ENCODE measurements around the gene DOCK8. TPM values are rescaled to one million over a fixed set of nuclear protein-coding genes. Genes with fewer than 3 reads are reported as not detected.

Gene DOCK8
- total and polyA plus RNA-seq, 10 of the 15 experiments (the other 5 are each of a cell fraction or from before 2014, with no cell fraction given), result 35.4 to 100 (median 44.7) TPM

GRCh38 chr9:373759-374206 lies 159.1 kb downstream of the DOCK8 start:
- ChIA-PET SMC1A (ENCODE audit: uncharacterized antibody, unreplicated experiment) (interaction anchor here (1.4 kb wide), 1 partner anchor 15 kb away, joined by 3 read pairs; no protein-coding TSS in a partner anchor), POLR2A (no interaction called here), RAD21 (ENCODE audit: unreplicated experiment) (no interaction called here), CTCF (interaction anchor here (0.6 kb wide), 1 partner anchor 62 kb away, joined by 3 read pairs; no protein-coding TSS in a partner anchor)
- Histone ChIP-seq H4K20me1 (ENCODE audit: control insufficient read depth, insufficient read depth) (no peaks in the 10 kb centered on the region), H3K27ac (ENCODE audit: control insufficient read depth, insufficient read depth) (no peak overlapping the region), H3K4me2 (ENCODE audit: control insufficient read depth, insufficient read depth) (no peak overlapping the region), H3K4me3 (no peak overlapping the region), H3K9me3 (replicated peaks; ENCODE audit: control insufficient read depth, insufficient read depth, low read length) (no peaks in the 10 kb centered on the region), H3K79me2 (ENCODE audit: control insufficient read depth, insufficient read depth, low read length) (no peaks in the 10 kb centered on the region), H2AFZ (ENCODE audit: control insufficient read depth, low read depth, low read length) (no peak overlapping the region), H3K9ac (ENCODE audit: control insufficient read depth, insufficient read depth, low read length) (no peak overlapping the region), H3K4me1 (ENCODE audit: control insufficient read depth, insufficient read depth, low read length) (no peaks in the 10 kb centered on the region), H3K36me3 (ENCODE audit: control insufficient read depth in 2 of 2, insufficient read depth in 2 of 2, low read length in 1 of 2) (peaks cover 20 to 57% of the 10 kb centered on the region in 2 experiments), H3K27me3 (replicated peaks in 1 of 2; ENCODE audit: control insufficient read depth in 2 of 2, insufficient read depth in 2 of 2, low read length in 1 of 2) (no peaks in the 10 kb centered on the region)
- no peak for FAIRE-seq
- TF ChIP-seq RELA (IDR thresholded peaks at IDR 0.05; ENCODE audit: borderline replicate concordance, partially characterized antibody), result no peak
- no peak for TF ChIP-seq BHLHE40 (IDR thresholded peaks at IDR 0.05; ENCODE audit: borderline replicate concordance in 1 of 2, low read depth in 2 of 2, low read length in 1 of 2)
- TF ChIP-seq ZSCAN29 (IDR thresholded peaks at IDR 0.05), result no peak
- no peak for TF ChIP-seq PBX3 (IDR thresholded peaks at IDR 0.05; ENCODE audit: insufficient replicate concordance, low read depth, low read length)
- no peak for TF ChIP-seq POLR2AphosphoS2 (IDR thresholded peaks at IDR 0.05; ENCODE audit: low read depth, low read length)
- no peak for TF ChIP-seq CREB1 (IDR thresholded peaks at IDR 0.05; ENCODE audit: low read depth)
- TF ChIP-seq TCF3 (IDR thresholded peaks at IDR 0.05; ENCODE audit: borderline replicate concordance, insufficient read depth, low read depth, low read length), result no peak
- TF ChIP-seq BCL11A (IDR thresholded peaks at IDR 0.05; ENCODE audit: low read depth, low read length), result no peak
- no peak for TF ChIP-seq ZNF274 (IDR thresholded peaks at IDR 0.05; ENCODE audit: insufficient read depth, insufficient read length)
- TF ChIP-seq TARDBP (IDR thresholded peaks at IDR 0.05; ENCODE audit: borderline replicate concordance), result no peak
- TF ChIP-seq MXI1 (IDR thresholded peaks at IDR 0.05; ENCODE audit: low read depth, low read length), result no peak
- intact Hi-C loops (cut with micrococcal nuclease; ENCODE audit: unreplicated experiment) (loop anchor here (5.0 kb wide), 1 partner anchor 49 kb away; no protein-coding TSS in a partner anchor), in situ Hi-C loops (cut with MboI) (no loop called here)
- no peak for DNase-seq (ENCODE audit: low read depth, low spot score)
- BruUV-seq (replicated peaks), result no TSS peak
- no peak for ATAC-seq
- 80% methylated on average over 3 of the region's 3 CpGs for WGBS (ENCODE audit: insufficient coverage, insufficient replicate concordance, low lambda C conversion rate, missing lambda C conversion rate)

Measured in GM12878 (cell line).